Keratinocyte (primary cell): ENCODE measurements around the gene PRDM8.

Source experiments
- CTCF ChIP-seq, 3 experiments: IDR thresholded peaks in 1 of 3; conservative IDR thresholded peaks in 1 of 3; optimal IDR thresholded peaks in 1 of 3; 2 replicates in 2 of 3; 3 replicates in 1 of 3; pipeline versions ENCODE3 to v1.5.1; 2011; ENCODE audit warnings: low read length in 3 of 3, mild to moderate bottlenecking in 3 of 3, moderate library complexity in 2 of 3, control low read depth in 1 of 3, inconsistent platforms in 1 of 3; ENCODE audit not compliant: insufficient read depth in 2 of 3; ENCODE audit errors: extremely low read depth in 1 of 3
- EZH2 ChIP-seq: IDR thresholded peaks from one replicate; pipeline ENCODE4 v1.6.1; 2012; ENCODE audit warnings: inconsistent platforms, mild to moderate bottlenecking, low read length, moderate library complexity

- TF ChIP-seq CTCF (optimal IDR thresholded peaks at IDR 0.05 in 1 of 3, IDR thresholded peaks at IDR 0.05 in 1 of 3, conservative IDR thresholded peaks at IDR 0.05 in 1 of 3; ENCODE audit: extremely low read depth in 1 of 3, insufficient read depth in 2 of 3, low read length in 3 of 3), result no peak
- TF ChIP-seq EZH2, result no peak
These were observed 31.2 kb downstream of the PRDM8 start for GRCh38 chr4:80228460-80228859.
